ENCODE data around the gene TROAP. TPM values are rescaled to one million over a fixed set of nuclear protein-coding genes. Genes with fewer than 3 reads are reported as not detected.
"Not testable (repeated sequence)": the region's sequence is repeated elsewhere in the genome, so short reads cannot be mapped to it uniquely, and the experiment has no call there.

TROAP gene
- total and polyA plus RNA-seq, 8 donors = 0.08 to 1.3 (median 0.46) TPM; not detected in 1

- DNase-seq = peak in 1 of 6 donors; percentile 69
- Histone ChIP-seq H3K36me3 (no peaks in the 10 kb centered on the region), H3K9me3 (no peaks in the 10 kb centered on the region), H3K27me3 (peaks cover 0 to 8% (median 7%) of the 10 kb centered on the region in 4 donors), H3K4me3 (no peak overlapping the region), H3K4me1 (peaks cover 0 to 4% (median 3%) of the 10 kb centered on the region in 3 donors), H3K27ac (no peak overlapping the region)
- no peak for ATAC-seq
- intact Hi-C loops (cut with DNase I) = no loop called here
- WGBS, 2 donors = 40 to 42% methylated on average over 40 of the region's 40 CpGs
- TF ChIP-seq CTCF (IDR thresholded peaks at IDR 0.05) = no peak
- no peak for FAIRE-seq
Measured at GRCh38 chr12:49332891-49333371, 9.9 kb downstream of the TROAP start.

GRCh38 chr12:49333778-49334177 is 10.7 kb downstream of the TROAP start:
- H3K27ac ChIP-seq; ATAC-seq; H3K4me1 ChIP-seq; H3K9me3 ChIP-seq; intact Hi-C loops (cut with DNase I); DNase-seq; FAIRE-seq; H3K27me3 ChIP-seq; H3K4me3 ChIP-seq; H3K36me3 ChIP-seq: not testable (repeated sequence)
- 48 to 56% methylated on average over 21 of the region's 21 CpGs for WGBS, 2 donors

- H3K27ac ChIP-seq = no peak overlapping the region
- intact Hi-C loops (cut with DNase I) = no loop called here
- H3K27me3 ChIP-seq = peaks cover 0 to 8% (median 7%) of the 10 kb centered on the region in 4 donors
- 55 to 63% methylated on average over 19 of the region's 19 CpGs for WGBS, 2 donors
- ATAC-seq (no peak), DNase-seq (no peak), FAIRE-seq (no peak)
- H3K36me3 ChIP-seq = no peaks in the 10 kb centered on the region
- no peak for TF ChIP-seq CTCF (IDR thresholded peaks at IDR 0.05)
- H3K4me1 ChIP-seq = peaks cover 0 to 6% (median 3%) of the 10 kb centered on the region in 3 donors
- H3K9me3 ChIP-seq = no peaks in the 10 kb centered on the region
- no peak overlapping the region for H3K4me3 ChIP-seq
Measured at GRCh38 chr12:49334226-49334625, 11.2 kb downstream of the TROAP start.

GRCh38 chr12:49334681-49335080 is 11.6 kb downstream of the TROAP start:
- H3K27ac ChIP-seq = no peak overlapping the region
- ATAC-seq = no peak
- no peak overlapping the region for H3K4me3 ChIP-seq
- no peaks in the 10 kb centered on the region for H3K36me3 ChIP-seq
- TF ChIP-seq CTCF (IDR thresholded peaks at IDR 0.05) = no peak
- FAIRE-seq = no peak
- intact Hi-C loops (cut with DNase I) = no loop called here
- no peaks in the 10 kb centered on the region for H3K9me3 ChIP-seq
- H3K4me1 ChIP-seq = peaks cover 0 to 10% (median 3%) of the 10 kb centered on the region in 3 donors
- WGBS, 2 donors = 71 to 72% methylated on average over 12 of the region's 12 CpGs
- H3K27me3 ChIP-seq = peaks cover 0 to 8% (median 7%) of the 10 kb centered on the region in 4 donors
- no peak for DNase-seq

- ATAC-seq = no peak
- H3K36me3 ChIP-seq = no peaks in the 10 kb centered on the region
- no peak overlapping the region for H3K27ac ChIP-seq
- intact Hi-C loops (cut with DNase I) = no loop called here
- peaks cover 0 to 10% (median 3%) of the 10 kb centered on the region in 3 donors for H3K4me1 ChIP-seq
- DNase-seq = no peak
- no peak overlapping the region for H3K4me3 ChIP-seq
- peaks cover 0 to 8% (median 7%) of the 10 kb centered on the region in 4 donors for H3K27me3 ChIP-seq
- 79 to 83% methylated on average over 16 of the region's 16 CpGs for WGBS, 2 donors
- FAIRE-seq = no peak
- no peak for TF ChIP-seq CTCF (IDR thresholded peaks at IDR 0.05)
- H3K9me3 ChIP-seq = no peaks in the 10 kb centered on the region
Measured at GRCh38 chr12:49335118-49335954, 12.3 kb downstream of the TROAP start.
